Retinal pigment epithelial cell (primary cell): ENCODE results near the gene PLCD3.
A peak's percentile ranks its signal among the peaks of the same experiment; 100 is the strongest.

ENCODE experiments used
- DNase-seq: peaks from one replicate; pipeline ENCODE4 v3.0.0-alpha.2; 2010; ENCODE audit warnings: low read depth
- H3K4me3 ChIP-seq: 2 replicates; pipeline ENCODE4 v1.5.1; 2011; ENCODE audit warnings: mild to moderate bottlenecking, low read length, control low read depth, moderate library complexity
- CTCF ChIP-seq: conservative IDR thresholded peaks from 2 replicates; pipeline ENCODE4 v1.5.1; 2011; ENCODE audit warnings: low read depth, low read length, control low read depth, inconsistent platforms

The PLCD3 gene

GRCh38 chr17:45149037-45149668 is 16.8 kb upstream of the PLCD3 start:
- peak; percentile 88 for TF ChIP-seq CTCF
- H3K4me3 ChIP-seq = peak overlapping the region; percentile 96
- DNase-seq = no peak

- peak; percentile 98 for DNase-seq
- no peak for TF ChIP-seq CTCF
- H3K4me3 ChIP-seq = peak within 1 kb of the TSS; percentile 96
These were observed 16.1 kb upstream of the PLCD3 start, which contains the start of gene HEXIM1 for GRCh38 chr17:45148183-45149036. TSS of gene HEXIM1 (plus strand) at chr17:45148475. CDS start at chr17:45149191, 716 bp downstream.

- no peak for TF ChIP-seq CTCF
- peak overlapping the region; percentile 62 for H3K4me3 ChIP-seq
These were observed 15.4 kb upstream of the PLCD3 start for GRCh38 chr17:45147581-45148182.

GRCh38 chr17:45146890-45147580 is 14.7 kb upstream of the PLCD3 start:
- no peak for DNase-seq
- peak overlapping the region; percentile 62 for H3K4me3 ChIP-seq

More at GRCh38 chr17:45147581-45148182, 15.4 kb upstream of the PLCD3 start:
- DNase-seq = peak; percentile 97

GRCh38 chr17:45146592-45146889 is 14.2 kb upstream of the PLCD3 start:
- no peak for DNase-seq
- TF ChIP-seq CTCF = no peak
- no peak overlapping the region for H3K4me3 ChIP-seq

More at GRCh38 chr17:45146890-45147580, 14.7 kb upstream of the PLCD3 start:
- no peak for TF ChIP-seq CTCF

GRCh38 chr17:45146166-45146565 is 13.9 kb upstream of the PLCD3 start:
- DNase-seq = no peak
- no peak overlapping the region for H3K4me3 ChIP-seq
- TF ChIP-seq CTCF = no peak
